Lower lobe of right lung (tissue), 2 donors: ENCODE data around the gene PLA2G7. TPM values are rescaled to one million over a fixed set of nuclear protein-coding genes. Genes with fewer than 3 reads are reported as not detected.
A peak's percentile ranks its signal among the peaks of the same experiment; 100 is the strongest.

ENCODE experiments used
- ATAC-seq, 2 donors: fragments of 200-7000 bp; cut with Tn5 transposase; one replicate each; pipeline ENCODE4 v1.9.1; 2020 to 2022; ENCODE audit warnings: mild to moderate bottlenecking in 2 of 2, moderate library complexity in 2 of 2
- DNase-seq: peaks from one replicate; pipeline ENCODE4 v3.0.0-alpha.2; 2020
- H3K27ac ChIP-seq: fragments of 200-600 bp; one replicate; pipeline ENCODE4 v1.8.0; 2022
- H3K27me3 ChIP-seq: fragments of 200-600 bp; one replicate; pipeline ENCODE4 v1.8.0; 2022; ENCODE audit warnings: low read depth
- H3K36me3 ChIP-seq: fragments of 200-600 bp; one replicate; pipeline ENCODE4 v1.8.0; 2022; ENCODE audit warnings: mild to moderate bottlenecking
- H3K4me1 ChIP-seq: fragments of 200-600 bp; one replicate; pipeline ENCODE4 v1.8.0; 2022
- H3K4me3 ChIP-seq: fragments of 200-600 bp; one replicate; pipeline ENCODE4 v1.8.0; 2022; ENCODE audit warnings: mild to moderate bottlenecking
- H3K9me3 ChIP-seq: fragments of 200-600 bp; one replicate; pipeline ENCODE4 v1.8.0; 2022
- CTCF ChIP-seq: fragments of 200-600 bp; IDR thresholded peaks from one replicate; pipeline ENCODE4 v1.8.0; 2022; ENCODE audit warnings: antibody characterized with exemption, mild to moderate bottlenecking
- intact Hi-C: fragments of 100-400 bp; cut with DNase I; formaldehyde crosslinking; loops from one replicate; pipeline ENCODE4 v1.11.0; 2022
- long read RNA-seq: library from polyadenylated mRNA; unstranded; transcript quantifications from one replicate; pipeline ENCODE4 v2.0.0, GENCODE V29; 2021
- total RNA-seq: library from RNA; stranded (reverse); fragmentation: NEBNext Ultra II Directional; extraction: Animal tissue kit (Norgen Biotek cat#: 25700); gene quantifications from one replicate; pipeline ENCODE4 v1.2.1, GENCODE V29; 2021
- donor health status: DM: no; HTN: yes; CAD: no; lungs with severe emphysema.

The PLA2G7 gene
- 20.0 TPM for total RNA-seq
- long read RNA-seq, transcript PLA2G7-201 (12 exons, 1,882 nt): major isoform, 12 of 19 reads
- long read RNA-seq, partial matches to known transcripts: 0 of 19 reads
- long read RNA-seq, other reads (novel, unspliced or antisense): 7 of 19 reads

- intact Hi-C loops: no loop called here
- peak; percentile 50 for DNase-seq
- Histone ChIP-seq H3K4me1 (peaks cover 13% of the 10 kb centered on the region), H3K27ac (no peak within 1 kb of the TSS), H3K27me3 (peaks cover 35% of the 10 kb centered on the region), H3K9me3 (no peaks in the 10 kb centered on the region), H3K36me3 (no peaks in the 10 kb centered on the region), H3K4me3 (peak within 1 kb of the TSS; percentile 60)
- ATAC-seq: peak; percentile 71 to 75
- TF ChIP-seq CTCF: no peak
Measured at GRCh38 chr6:46734867-46735719, at the start of gene PLA2G7. PLA2G7 (minus strand) TSS chr6:46735375; CDS start chr6:46722891, 12,484 bp downstream.

GRCh38 chr6:46784535-46784934 lies 49.4 kb upstream of the PLA2G7 start:
- H3K9me3 ChIP-seq: no peaks in the 10 kb centered on the region
- H3K36me3 ChIP-seq: no peaks in the 10 kb centered on the region
- intact Hi-C loops: no loop called here
- no peak for ATAC-seq
- no peak for DNase-seq
- H3K4me1 ChIP-seq: no peaks in the 10 kb centered on the region
- TF ChIP-seq CTCF: no peak
- H3K4me3 ChIP-seq: no peak overlapping the region
- no peak overlapping the region for H3K27ac ChIP-seq
- H3K27me3 ChIP-seq: no peaks in the 10 kb centered on the region

GRCh38 chr6:46781478-46782378 lies 46.6 kb upstream of the PLA2G7 start:
- Histone ChIP-seq H3K36me3 (no peaks in the 10 kb centered on the region), H3K4me1 (peaks cover under 1% of the 10 kb centered on the region)
- no peak for DNase-seq

GRCh38 chr6:46777476-46778346 lies 42.5 kb upstream of the PLA2G7 start:
- no peak for DNase-seq
- H3K27ac ChIP-seq: no peak overlapping the region
- ATAC-seq: no peak
- no peaks in the 10 kb centered on the region for H3K27me3 ChIP-seq
- no peaks in the 10 kb centered on the region for H3K36me3 ChIP-seq
- peaks cover 21% of the 10 kb centered on the region for H3K4me1 ChIP-seq
- no peaks in the 10 kb centered on the region for H3K9me3 ChIP-seq
- no peak for TF ChIP-seq CTCF
- no peak overlapping the region for H3K4me3 ChIP-seq
- intact Hi-C loops: no loop called here

More at GRCh38 chr6:46781478-46782378, 46.6 kb upstream of the PLA2G7 start:
- intact Hi-C loops: no loop called here
- Histone ChIP-seq H3K27me3 (no peaks in the 10 kb centered on the region), H3K4me3 (no peak overlapping the region), H3K27ac (no peak overlapping the region), H3K9me3 (no peaks in the 10 kb centered on the region)
- TF ChIP-seq CTCF: peak; percentile 64
- peak in 1 of 2 donors; percentile 50 for ATAC-seq
